Neural cell (in vitro differentiated cells): ENCODE results near the gene MDM2. TPM values are rescaled to one million over a fixed set of nuclear protein-coding genes. Genes with fewer than 3 reads are reported as not detected.

ENCODE experiments used
- H2AFZ ChIP-seq: fragments of 200-600, 300-800 bp; sonication (generic), shearing (Covaris generic); 2 replicates; pipeline ENCODE4 v1.6.0; 2014; ENCODE audit warnings: low read depth, mild to moderate bottlenecking, antibody characterized with exemption, low read length, moderate library complexity
- H3F3A ChIP-seq: fragments of 200-600 bp; shearing (Covaris generic); 2 replicates; pipeline ENCODE4 v1.6.1; 2016; ENCODE audit warnings: mild to moderate bottlenecking, moderate library complexity, mixed read lengths, antibody characterized with exemption, low read length; ENCODE audit not compliant: insufficient read depth, poor library complexity, severe bottlenecking
- H3K27ac ChIP-seq: fragments of 200-600, 300-800 bp; sonication (generic), shearing (Covaris generic); 2 replicates; pipeline ENCODE4 v1.5.1; 2014; ENCODE audit warnings: mild to moderate bottlenecking, low read length, moderate library complexity
- H3K27me3 ChIP-seq: fragments of 300-800, 200-600 bp; sonication (generic), shearing (Covaris generic); 2 replicates; pipeline ENCODE4 v1.6.0; 2014; ENCODE audit warnings: mild to moderate bottlenecking, low read depth, low read length, moderate library complexity; ENCODE audit not compliant: insufficient read depth
- H3K36me3 ChIP-seq: fragments of 300-800, 200-600 bp; sonication (generic), shearing (Covaris generic); 2 replicates; pipeline ENCODE4 v1.5.1; 2014; ENCODE audit warnings: mild to moderate bottlenecking, antibody characterized with exemption, low read length, moderate library complexity; ENCODE audit not compliant: insufficient read depth
- H3K4me2 ChIP-seq: fragments of 300-800, 200-600 bp; sonication (generic), shearing (Covaris generic); 2 replicates; pipeline ENCODE4 v1.6.0; 2014; ENCODE audit warnings: mild to moderate bottlenecking, low read length
- H3K4me3 ChIP-seq: fragments of 300-800, 200-600 bp; sonication (generic), shearing (Covaris generic); 2 replicates; pipeline ENCODE4 v1.5.1; 2014; ENCODE audit warnings: mild to moderate bottlenecking, low read length, moderate library complexity
- H3K79me2 ChIP-seq: fragments of 200-600 bp; shearing (Covaris generic); replicated peaks from 2 replicates; pipeline ENCODE4 v1.6.0; 2014; ENCODE audit warnings: mild to moderate bottlenecking, low read length, moderate library complexity; ENCODE audit not compliant: insufficient read depth
- H3K9ac ChIP-seq: fragments of 300-800, 200-600 bp; sonication (generic), shearing (Covaris generic); 2 replicates; pipeline ENCODE4 v1.6.1; 2016; ENCODE audit warnings: mild to moderate bottlenecking, low read length, mixed read lengths
- H3K9me2 ChIP-seq: fragments of 200-600 bp; shearing (Covaris generic); 2 replicates; pipeline ENCODE4 v1.6.1; 2016; ENCODE audit warnings: mild to moderate bottlenecking, low read length, mixed read lengths; ENCODE audit not compliant: insufficient read depth
- H3K9me3 ChIP-seq: fragments of 200-600, 300-800 bp; sonication (generic), shearing (Covaris generic); 2 replicates; pipeline ENCODE4 v1.6.1; 2016; ENCODE audit warnings: mild to moderate bottlenecking, mixed run types, low read length, moderate library complexity, mixed read lengths
- H4K20me1 ChIP-seq: fragments of 200-600 bp; shearing (Covaris generic); 2 replicates; pipeline ENCODE4 v1.6.1; 2016; ENCODE audit warnings: mild to moderate bottlenecking, mixed run types; ENCODE audit not compliant: insufficient read depth
- EP300 ChIP-seq: fragments of 450-650 bp; conservative IDR thresholded peaks from 2 replicates; pipeline ENCODE4 v1.6.1; 2014; ENCODE audit warnings: antibody characterized with exemption, mild to moderate bottlenecking, moderate library complexity; ENCODE audit not compliant: poor library complexity, severe bottlenecking
- EZH2 ChIP-seq: fragments of 200-600, 300-800 bp; shearing (Covaris generic), sonication (generic); IDR thresholded peaks from 2 replicates; pipeline ENCODE4 v1.6.1; 2014; ENCODE audit warnings: antibody characterized with exemption, low read length, borderline replicate concordance, mild to moderate bottlenecking; ENCODE audit not compliant: insufficient read depth, poor library complexity, severe bottlenecking
- MXI1 ChIP-seq: fragments of 450-650 bp; conservative IDR thresholded peaks from 2 replicates; pipeline ENCODE4 v1.6.1; 2014; ENCODE audit warnings: antibody characterized with exemption, mild to moderate bottlenecking; ENCODE audit not compliant: poor library complexity, severe bottlenecking
- POLR2AphosphoS5 ChIP-seq: IDR thresholded peaks from 2 replicates; pipeline ENCODE4 v1.6.1; 2012
- RAD21 ChIP-seq: fragments of 450-650 bp; conservative IDR thresholded peaks from 2 replicates; pipeline ENCODE4 v1.6.1; 2014; ENCODE audit warnings: antibody characterized with exemption, mild to moderate bottlenecking, moderate library complexity
- REST ChIP-seq: IDR thresholded peaks from 2 replicates; pipeline ENCODE4 v1.6.1; 2012; ENCODE audit warnings: borderline replicate concordance
- SMC3 ChIP-seq: fragments of 450-650 bp; conservative IDR thresholded peaks from 2 replicates; pipeline ENCODE4 v1.6.1; 2014; ENCODE audit warnings: antibody characterized with exemption, mild to moderate bottlenecking, moderate library complexity; ENCODE audit not compliant: poor library complexity
- TAF1 ChIP-seq: IDR thresholded peaks from 2 replicates; pipeline ENCODE4 v1.6.1; 2012; ENCODE audit warnings: low read depth
- polyA plus RNA-seq: library from polyadenylated mRNA; depleted of rRNA; stranded (reverse); fragments of >200 nt; gene quantifications from 2 replicates; pipeline ENCODE4 v1.2.3, GENCODE V29; 2014
- TF ChIP-seq, protein P1 (sequence below): fragments of 450-650 bp; IDR thresholded peaks from 2 replicates; pipeline ENCODE4 v1.5.1; 2014; ENCODE audit warnings: antibody characterized with exemption, mild to moderate bottlenecking, moderate library complexity; ENCODE audit not compliant: poor library complexity, severe bottlenecking

The MDM2 gene
- polyA plus RNA-seq, 1 donor from 2014 or later = 37.5 TPM

DNA sequence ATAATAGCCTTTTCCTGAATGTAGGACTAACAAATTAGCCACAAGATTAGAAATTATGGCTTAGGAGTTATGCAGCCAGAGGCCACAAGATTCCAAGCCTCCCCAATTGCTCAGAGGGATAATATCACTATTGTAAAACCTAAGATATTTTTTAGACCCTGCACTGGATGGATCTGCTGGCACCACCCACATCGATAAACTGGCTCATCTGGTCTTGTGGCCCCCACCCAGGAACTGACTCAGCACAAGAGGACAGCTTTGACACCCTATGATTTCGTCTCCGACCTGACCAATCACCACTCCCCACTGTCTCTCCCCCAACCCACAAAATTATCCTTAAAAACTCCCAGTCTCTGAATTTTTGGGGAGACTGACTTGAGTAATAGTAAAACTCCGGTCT lies 70.3 kb downstream of the MDM2 start:
- H3K4me2 ChIP-seq = no peak overlapping the region
- H2AFZ ChIP-seq = no peak overlapping the region
- no peaks in the 10 kb centered on the region for H3K79me2 ChIP-seq
- H3K9me2 ChIP-seq = no peaks in the 10 kb centered on the region
- H3K36me3 ChIP-seq = no peaks in the 10 kb centered on the region
- no peaks in the 10 kb centered on the region for H3K9me3 ChIP-seq
- H3K27me3 ChIP-seq = no peaks in the 10 kb centered on the region
- H3K27ac ChIP-seq = no peak overlapping the region
- H3K4me3 ChIP-seq = no peak overlapping the region
- no peak overlapping the region for H3K9ac ChIP-seq
- TF ChIP-seq SMC3 (no peak), TAF1 (no peak), MXI1 (no peak), EZH2 (no peak), EP300 (no peak), RAD21 (no peak), POLR2AphosphoS5 (no peak), REST (no peak)
- TF ChIP-seq, protein P1, sequence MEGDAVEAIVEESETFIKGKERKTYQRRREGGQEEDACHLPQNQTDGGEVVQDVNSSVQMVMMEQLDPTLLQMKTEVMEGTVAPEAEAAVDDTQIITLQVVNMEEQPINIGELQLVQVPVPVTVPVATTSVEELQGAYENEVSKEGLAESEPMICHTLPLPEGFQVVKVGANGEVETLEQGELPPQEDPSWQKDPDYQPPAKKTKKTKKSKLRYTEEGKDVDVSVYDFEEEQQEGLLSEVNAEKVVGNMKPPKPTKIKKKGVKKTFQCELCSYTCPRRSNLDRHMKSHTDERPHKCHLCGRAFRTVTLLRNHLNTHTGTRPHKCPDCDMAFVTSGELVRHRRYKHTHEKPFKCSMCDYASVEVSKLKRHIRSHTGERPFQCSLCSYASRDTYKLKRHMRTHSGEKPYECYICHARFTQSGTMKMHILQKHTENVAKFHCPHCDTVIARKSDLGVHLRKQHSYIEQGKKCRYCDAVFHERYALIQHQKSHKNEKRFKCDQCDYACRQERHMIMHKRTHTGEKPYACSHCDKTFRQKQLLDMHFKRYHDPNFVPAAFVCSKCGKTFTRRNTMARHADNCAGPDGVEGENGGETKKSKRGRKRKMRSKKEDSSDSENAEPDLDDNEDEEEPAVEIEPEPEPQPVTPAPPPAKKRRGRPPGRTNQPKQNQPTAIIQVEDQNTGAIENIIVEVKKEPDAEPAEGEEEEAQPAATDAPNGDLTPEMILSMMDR = no peak
- H4K20me1 ChIP-seq = no peaks in the 10 kb centered on the region
- H3F3A ChIP-seq = no peaks in the 10 kb centered on the region

GRCh38 chr12:68878846-68879245 lies 70.9 kb downstream of the MDM2 start:
- no peaks in the 10 kb centered on the region for H3K36me3 ChIP-seq
- H3K9ac ChIP-seq = no peak overlapping the region
- no peak overlapping the region for H3K27ac ChIP-seq
- no peaks in the 10 kb centered on the region for H3K9me2 ChIP-seq
- no peaks in the 10 kb centered on the region for H3K27me3 ChIP-seq
- no peaks in the 10 kb centered on the region for H3K9me3 ChIP-seq
- no peak overlapping the region for H3K4me3 ChIP-seq
- TF ChIP-seq POLR2AphosphoS5 (no peak), REST (no peak), EZH2 (no peak), TAF1 (no peak), SMC3 (no peak), RAD21 (no peak), EP300 (no peak), MXI1 (no peak)
- TF ChIP-seq, protein P1 = no peak
- H3K4me2 ChIP-seq = no peak overlapping the region
- H3F3A ChIP-seq = no peaks in the 10 kb centered on the region
- H3K79me2 ChIP-seq = no peaks in the 10 kb centered on the region
- H4K20me1 ChIP-seq = no peaks in the 10 kb centered on the region
- H2AFZ ChIP-seq = no peak overlapping the region
